ENCODE measurements around the gene NFATC3. TPM values are rescaled to one million over a fixed set of nuclear protein-coding genes. Genes with fewer than 3 reads are reported as not detected.

Gene NFATC3
- total RNA-seq, 1 donor from 2014 or later = 74.5 TPM

DNA sequence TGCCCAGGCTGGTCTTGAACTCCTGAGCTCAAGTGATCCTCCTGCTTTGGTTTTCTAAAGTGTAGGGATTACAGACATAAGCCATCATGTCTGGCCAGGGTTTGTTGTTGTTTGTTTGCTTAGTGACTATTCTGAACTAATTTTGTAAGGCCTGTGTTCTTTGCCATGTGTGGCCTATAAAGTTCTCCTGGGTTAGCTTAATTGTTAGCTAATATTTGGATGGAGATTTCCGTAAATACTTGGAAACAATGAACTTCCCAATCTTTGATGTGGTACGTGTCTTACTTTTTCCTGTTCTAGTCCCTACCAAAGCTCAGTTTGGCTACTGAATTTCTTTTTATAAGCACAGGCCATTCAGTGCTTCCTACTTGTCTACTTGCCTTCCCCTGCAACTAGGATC is 37.2 kb upstream of the NFATC3 start:
- intact Hi-C loops (cut with DNase I) = loop anchor here (10.0 kb wide), 1 partner anchor 163 kb away; the partner anchor contains the start of gene NRN1L
- no peaks in the 10 kb centered on the region for H3K27me3 ChIP-seq
- TF ChIP-seq CTCF (IDR thresholded peaks at IDR 0.05) = no peak
- no peaks in the 10 kb centered on the region for H3K9me3 ChIP-seq
- H3K4me1 ChIP-seq = no peaks in the 10 kb centered on the region
- DNase-seq (no peak), ATAC-seq (no peak)
- peaks cover 19% of the 10 kb centered on the region for H3K36me3 ChIP-seq
- H3K27ac ChIP-seq = no peak overlapping the region
- H3K4me3 ChIP-seq = no peak overlapping the region

DNA sequence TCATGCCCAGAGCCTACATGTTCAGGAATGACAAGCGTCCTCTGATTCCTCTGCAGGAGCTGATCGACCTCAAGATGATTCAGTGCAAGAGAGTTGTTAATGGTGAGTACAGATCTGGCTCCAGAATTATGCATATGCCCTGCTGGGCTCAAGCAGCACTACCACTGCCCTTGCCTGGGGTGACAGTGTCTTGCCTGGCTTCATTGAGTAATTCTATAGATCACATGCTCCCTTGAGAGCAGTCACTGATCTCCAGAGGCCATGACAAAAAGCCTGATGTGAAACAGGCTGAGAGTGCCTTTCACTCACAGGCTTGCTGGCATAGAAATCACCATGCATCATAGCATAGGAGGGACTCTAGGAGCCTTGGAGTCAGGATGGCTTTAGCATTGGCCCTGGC is 35.7 kb upstream of the NFATC3 start:
- Histone ChIP-seq H3K4me1 (no peaks in the 10 kb centered on the region), H3K27ac (no peak overlapping the region), H3K36me3 (peaks cover 33% of the 10 kb centered on the region), H3K4me3 (no peak overlapping the region), H3K27me3 (no peaks in the 10 kb centered on the region), H3K9me3 (no peaks in the 10 kb centered on the region)
- intact Hi-C loops (cut with DNase I) = loop anchor here (10.0 kb wide), 1 partner anchor 165 kb away; the partner anchor contains the start of gene NRN1L
- peak; percentile 67 for ATAC-seq
- no peak for TF ChIP-seq CTCF (IDR thresholded peaks at IDR 0.05)
- no peak for DNase-seq

- Histone ChIP-seq H3K9me3 (no peaks in the 10 kb centered on the region), H3K27ac (no peak overlapping the region), H3K36me3 (peaks cover 42% of the 10 kb centered on the region), H3K4me1 (no peaks in the 10 kb centered on the region), H3K27me3 (no peaks in the 10 kb centered on the region), H3K4me3 (no peak overlapping the region)
- TF ChIP-seq CTCF (IDR thresholded peaks at IDR 0.05) = no peak
- DNase-seq (no peak), ATAC-seq (no peak)
- intact Hi-C loops (cut with DNase I) = no loop called here
Observed at GRCh38 chr16:68055395-68055794, 29.8 kb upstream of the NFATC3 start.

DNA sequence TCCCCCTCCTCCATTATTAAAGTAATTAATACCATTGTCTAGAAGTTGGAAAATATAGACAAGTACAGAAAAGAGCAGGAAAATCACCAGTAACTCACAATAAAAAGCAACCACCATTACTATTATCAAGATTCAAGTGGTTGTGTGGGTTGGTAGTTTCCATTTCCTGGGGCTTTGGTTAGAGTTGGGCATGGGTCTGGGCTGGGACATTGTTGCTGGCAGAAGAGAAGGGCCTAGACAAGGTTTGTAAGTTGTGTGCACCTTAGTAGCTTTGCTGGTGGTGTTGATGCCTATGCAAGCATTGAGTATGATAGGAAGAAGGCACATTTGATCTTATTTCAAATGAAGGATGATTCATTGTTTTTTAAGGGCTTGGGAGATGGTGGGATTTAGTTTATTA is 25.4 kb upstream of the NFATC3 start:
- ATAC-seq = no peak
- Histone ChIP-seq H3K27me3 (no peaks in the 10 kb centered on the region), H3K9me3 (no peaks in the 10 kb centered on the region), H3K4me3 (no peak overlapping the region), H3K36me3 (peaks cover 29% of the 10 kb centered on the region), H3K4me1 (peaks cover 18% of the 10 kb centered on the region), H3K27ac (no peak overlapping the region)
- no peak for TF ChIP-seq CTCF (IDR thresholded peaks at IDR 0.05)
- DNase-seq = no peak
- intact Hi-C loops (cut with DNase I) = no loop called here

- Histone ChIP-seq H3K4me3 (no peak overlapping the region), H3K4me1 (peaks cover 27% of the 10 kb centered on the region), H3K27me3 (no peaks in the 10 kb centered on the region), H3K27ac (peak overlapping the region; percentile 63), H3K9me3 (no peaks in the 10 kb centered on the region), H3K36me3 (peaks cover 25% of the 10 kb centered on the region)
- TF ChIP-seq CTCF (IDR thresholded peaks at IDR 0.05) = no peak
- DNase-seq (no peak), ATAC-seq (no peak)
- intact Hi-C loops (cut with DNase I) = no loop called here
Observed at GRCh38 chr16:68061396-68061795, 23.8 kb upstream of the NFATC3 start.

GRCh38 chr16:68062910-68063393 is 22.2 kb upstream of the NFATC3 start:
- ATAC-seq (no peak), DNase-seq (no peak)
- H3K9me3 ChIP-seq = no peaks in the 10 kb centered on the region
- peaks cover 14% of the 10 kb centered on the region for H3K36me3 ChIP-seq
- H3K4me1 ChIP-seq = peaks cover 33% of the 10 kb centered on the region
- no peaks in the 10 kb centered on the region for H3K27me3 ChIP-seq
- intact Hi-C loops (cut with DNase I) = no loop called here
- no peak overlapping the region for H3K4me3 ChIP-seq
- peak overlapping the region; percentile 61 for H3K27ac ChIP-seq
- TF ChIP-seq CTCF (IDR thresholded peaks at IDR 0.05) = no peak
